Measurements from ENCODE around the gene MYO3B.

DNA sequence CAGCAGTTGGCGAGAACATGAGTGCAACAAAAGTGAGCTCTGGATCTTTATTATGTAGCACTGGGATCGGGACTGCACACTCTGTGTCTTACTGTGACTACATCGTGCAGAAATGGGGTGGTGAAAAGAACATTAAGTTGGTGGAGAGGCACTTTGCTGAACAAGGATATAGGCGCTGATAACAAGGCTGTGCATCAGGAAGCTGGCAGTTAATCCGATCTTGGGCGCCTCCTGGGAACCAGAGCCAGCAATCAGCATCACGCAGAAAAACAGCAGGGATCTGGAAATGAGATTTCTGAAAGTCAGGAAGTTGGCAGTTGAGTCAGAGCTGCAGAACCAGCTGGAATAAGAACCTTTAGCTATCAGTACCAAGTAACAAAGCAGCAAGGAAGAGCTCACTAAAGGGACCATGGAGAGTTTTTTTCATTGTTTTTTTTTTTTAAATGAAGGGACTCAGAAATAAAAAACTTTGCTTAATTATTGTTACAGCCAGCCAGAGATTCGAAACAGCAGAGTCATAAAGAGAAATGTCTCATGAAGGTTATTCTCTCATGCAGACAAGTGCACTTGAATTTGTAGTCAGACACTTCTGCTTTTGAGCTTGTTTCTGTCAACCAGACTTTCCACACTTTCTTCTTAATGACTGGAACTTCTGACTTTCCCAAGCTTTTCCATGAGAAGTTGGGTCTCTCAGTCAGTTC, 22.8 kb upstream of the MYO3B start:
- TF ChIP-seq, protein P1, sequence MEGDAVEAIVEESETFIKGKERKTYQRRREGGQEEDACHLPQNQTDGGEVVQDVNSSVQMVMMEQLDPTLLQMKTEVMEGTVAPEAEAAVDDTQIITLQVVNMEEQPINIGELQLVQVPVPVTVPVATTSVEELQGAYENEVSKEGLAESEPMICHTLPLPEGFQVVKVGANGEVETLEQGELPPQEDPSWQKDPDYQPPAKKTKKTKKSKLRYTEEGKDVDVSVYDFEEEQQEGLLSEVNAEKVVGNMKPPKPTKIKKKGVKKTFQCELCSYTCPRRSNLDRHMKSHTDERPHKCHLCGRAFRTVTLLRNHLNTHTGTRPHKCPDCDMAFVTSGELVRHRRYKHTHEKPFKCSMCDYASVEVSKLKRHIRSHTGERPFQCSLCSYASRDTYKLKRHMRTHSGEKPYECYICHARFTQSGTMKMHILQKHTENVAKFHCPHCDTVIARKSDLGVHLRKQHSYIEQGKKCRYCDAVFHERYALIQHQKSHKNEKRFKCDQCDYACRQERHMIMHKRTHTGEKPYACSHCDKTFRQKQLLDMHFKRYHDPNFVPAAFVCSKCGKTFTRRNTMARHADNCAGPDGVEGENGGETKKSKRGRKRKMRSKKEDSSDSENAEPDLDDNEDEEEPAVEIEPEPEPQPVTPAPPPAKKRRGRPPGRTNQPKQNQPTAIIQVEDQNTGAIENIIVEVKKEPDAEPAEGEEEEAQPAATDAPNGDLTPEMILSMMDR (IDR thresholded peaks at IDR 0.05; ENCODE audit: low read length), result no peak
- no peak for TF ChIP-seq EZH2 (optimal IDR thresholded peaks at IDR 0.05; ENCODE audit: low read depth, low read length)
